GM21381 (cell line): ENCODE data around the gene LCE1A.

Experiments used
- ATAC-seq: cut with Tn5 transposase; IDR thresholded peaks from one replicate; pipeline ENCODE4 v1.9.1; 2021; ENCODE audit warnings: mild to moderate bottlenecking, moderate library complexity; ENCODE audit not compliant: unreplicated experiment

The LCE1A gene

GRCh38 chr1:152869808-152870419 lies 42.6 kb downstream of the LCE1A start:
- ATAC-seq = no peak

- ATAC-seq = no peak
Observed at GRCh38 chr1:152870831-152871730, 43.8 kb downstream of the LCE1A start.

GRCh38 chr1:152871731-152872126 lies 44.5 kb downstream of the LCE1A start:
- no peak for ATAC-seq

- ATAC-seq = no peak
Observed at GRCh38 chr1:152873495-152873894, 46.2 kb downstream of the LCE1A start.

- no peak for ATAC-seq
Observed at GRCh38 chr1:152876827-152877226, 49.6 kb downstream of the LCE1A start.
